HepG2 (cell line): ENCODE measurements around the gene CEP131. TPM values are rescaled to one million over a fixed set of nuclear protein-coding genes. Genes with fewer than 3 reads are reported as not detected.

ENCODE experiments used
- CENPT ChIP-seq: sonication (generic); formaldehyde crosslinking; IDR thresholded peaks from 2 replicates; pipeline ENCODE4 v1.8.0; 2022; ENCODE audit warnings: low read depth, mild to moderate bottlenecking, moderate library complexity, missing genetic modification reagents
- SOX5 ChIP-seq: IDR thresholded peaks from 2 replicates; pipeline ENCODE4 v1.6.1; 2016; ENCODE audit warnings: borderline replicate concordance
- TBP ChIP-seq: sonication (generic); formaldehyde crosslinking; IDR thresholded peaks from 2 replicates; pipeline ENCODE4 v1.5.0; 2020; ENCODE audit warnings: missing genetic modification reagents
- THAP8 ChIP-seq: sonication (generic); formaldehyde crosslinking; IDR thresholded peaks from 2 replicates; pipeline ENCODE4 v1.5.1; 2020; ENCODE audit warnings: missing genetic modification reagents, mild to moderate bottlenecking, borderline replicate concordance
- THAP9 ChIP-seq: sonication (generic); formaldehyde crosslinking; IDR thresholded peaks from 2 replicates; pipeline ENCODE4; 2020; ENCODE audit warnings: missing genetic modification reagents, mild to moderate bottlenecking, borderline replicate concordance
- ZFP91 ChIP-seq: sonication (generic); formaldehyde crosslinking; IDR thresholded peaks from 2 replicates; pipeline ENCODE4 v1.9.0; 2022; ENCODE audit warnings: missing genetic modification reagents, mild to moderate bottlenecking, borderline replicate concordance
- ZMYM2 ChIP-seq: sonication (generic); formaldehyde crosslinking; IDR thresholded peaks from 2 replicates; pipeline ENCODE4 v1.8.0; 2022; ENCODE audit warnings: mild to moderate bottlenecking, missing genetic modification reagents
- ZNF136 ChIP-seq: sonication (generic); formaldehyde crosslinking; IDR thresholded peaks from 2 replicates; pipeline ENCODE4 v1.8.1; 2022; ENCODE audit warnings: low read depth, mild to moderate bottlenecking, moderate library complexity, missing genetic modification reagents
- ZNF264 ChIP-seq: sonication (generic); formaldehyde crosslinking; IDR thresholded peaks from 2 replicates; pipeline ENCODE4 v1.4.0; 2020; ENCODE audit warnings: missing genetic modification reagents
- polyA plus RNA-seq, 8 experiments: library from polyadenylated mRNA; depleted of rRNA in 3 of 8; stranded (reverse) in 7 of 8; unstranded in 1 of 8; fragments of >200 nt; fragmentation: Illumina TruSeq in 4 of 8; extraction: Trizol in 4 of 8; gene quantifications; 2 replicates each; pipeline versions ENCODE4 v1.2.1 to v1.2.3, GENCODE V29; 2011 to 2016; ENCODE audit warnings: low read depth in 4 of 8, missing spikeins in 1 of 8, mixed read lengths in 1 of 8; ENCODE audit not compliant: insufficient read depth in 1 of 8
- total RNA-seq, 5 experiments: library from RNA; depleted of rRNA; stranded (reverse); fragments of >200 nt; fragmentation: Illumina TruSeq; extraction: Trizol; gene quantifications; 2 replicates each; pipeline ENCODE4 v1.2.3, GENCODE V29; 2016; ENCODE audit warnings: low read depth in 1 of 5

CEP131 gene
- total and polyA plus RNA-seq, 2 of the 13 experiments (the other 11 are each of a cell fraction or from before 2014, with no cell fraction given), result 5.0 to 16.8 TPM

- TF ChIP-seq TBP (CRISPR knock-in tag) (no peak), THAP9 (no peak), THAP8 (no peak), SOX5 (no peak), CENPT (CRISPR knock-in tag) (no peak), ZNF264 (CRISPR knock-in tag) (no peak), ZFP91 (CRISPR knock-in tag) (no peak), ZMYM2 (CRISPR knock-in tag) (no peak), ZNF136 (CRISPR knock-in tag) (no peak)
Observed at GRCh38 chr17:81197831-81198490, 24.8 kb downstream of the CEP131 start (continued).
